Heart left ventricle (tissue), 16 donors: Measurements from ENCODE around the gene OXGR1. TPM values are rescaled to one million over a fixed set of nuclear protein-coding genes. Genes with fewer than 3 reads are reported as not detected.

ENCODE experiments used
- ATAC-seq, 4 donors: fragments of 200-7000 bp; cut with Tn5 transposase; one replicate each; pipeline ENCODE4 v1.9.1; 2020 to 2022; ENCODE audit warnings: moderate library complexity in 4 of 4, mild to moderate bottlenecking in 3 of 4, moderate number of reproducible peaks in 1 of 4
- DNase-seq, 5 donors: peaks; one replicate each; pipeline ENCODE4 v3.0.0-alpha.2; 2020
- H3K27ac ChIP-seq, 12 donors: fragments of 200-600 bp; sonication (generic) in 4 of 12; one replicate each; pipeline versions ENCODE4 v1.5.0 to v1.8.0; 2016 to 2022; ENCODE audit warnings: mild to moderate bottlenecking in 2 of 12
- H3K27me3 ChIP-seq, 9 donors: fragments of 200-600 bp; sonication (generic) in 2 of 9; one replicate each; pipeline versions ENCODE4 v1.5.1 to v1.8.0; 2016 to 2022; ENCODE audit warnings: mild to moderate bottlenecking in 3 of 9
- H3K36me3 ChIP-seq, 9 donors: fragments of 200-600 bp; sonication (generic) in 2 of 9; one replicate each; pipeline versions ENCODE4 v1.5.0 to v1.8.0; 2018 to 2022; ENCODE audit warnings: mild to moderate bottlenecking in 2 of 9
- H3K4me1 ChIP-seq, 12 donors: fragments of 200-600 bp; sonication (generic) in 4 of 12; one replicate each; pipeline versions ENCODE4 v1.5.0 to v1.8.0; 2016 to 2022; ENCODE audit warnings: mild to moderate bottlenecking in 3 of 12
- H3K4me3 ChIP-seq, 12 donors: fragments of 200-600 bp; sonication (generic) in 4 of 12; one replicate each; pipeline versions ENCODE4 v1.5.0 to v1.8.0; 2017 to 2022; ENCODE audit warnings: mild to moderate bottlenecking in 9 of 12, moderate library complexity in 4 of 12
- H3K9me3 ChIP-seq, 12 donors: fragments of 200-600 bp; sonication (generic) in 4 of 12; one replicate each; pipeline versions ENCODE4 v1.5.0 to v1.8.0; 2016 to 2022; ENCODE audit warnings: mild to moderate bottlenecking in 1 of 12
- CTCF ChIP-seq, 12 donors: fragments of 200-600 bp; sonication (generic) in 4 of 12; IDR thresholded peaks; one replicate each; pipeline versions ENCODE4 v1.5.0 to v1.8.0; 2018 to 2022; ENCODE audit warnings: antibody characterized with exemption in 12 of 12, mild to moderate bottlenecking in 5 of 12
- POLR2A ChIP-seq, 2 donors: fragments of 450-650 bp; IDR thresholded peaks; one replicate each; pipeline ENCODE4 v1.6.1; 2017; ENCODE audit warnings: antibody characterized with exemption in 2 of 2, mild to moderate bottlenecking in 2 of 2, moderate library complexity in 2 of 2
- WGBS, 4 donors: extraction: QIAGEN DNeasy Blood & Tissue Kit in 2 of 4; methylation state at CpG; one replicate each; pipeline versions ENCODE4 v1.1.5 to v1.1.7; 2013 to 2018; 5-methylcytosine and 5-hydroxymethylcytosine counted together
- intact Hi-C, 10 donors: fragments of 100-400 bp; cut with DNase I; formaldehyde crosslinking; loops; one replicate each; pipeline versions ENCODE4 v1.11.1 to v1.14.2; 2022
- polyA plus RNA-seq, 2 donors: library from polyadenylated mRNA; stranded (reverse); fragments of 200-250 nt; gene quantifications; one replicate each; pipeline ENCODE4 v1.2.3, GENCODE V29; 2013
- total RNA-seq, 9 donors: library from RNA; depleted of rRNA in 2 of 9; stranded (reverse); fragments of >200 nt in 2 of 9; fragmentation: NEBNext Ultra II Directional in 3 of 9; extraction: Animal tissue kit (Norgen Biotek cat#: 25700) in 3 of 9; gene quantifications; one replicate each; pipeline versions ENCODE4 v1.1.0 to v1.2.4, GENCODE V29; 2016 to 2023
- donor health status: ischemic (EF 13 %, LVEDD 7.1; RV severe dilation, severe dysfunction).
- donor health status: healthy with polysubstance abuse.
- donor health status: DM: no; HTN: yes; CAD: no.
- donor health status: DM: no; HTN: no; CAD: no.
- donor health status: ischemic (EF 25% LVEDD 6.9; RV normal size, moderate dysfunction).
- donor health status: ischemic (EF 25% LVEDD 5.7; RV mildly dilated, moderate dysfunction).
- donor health status: healthy.
- donor health status: DM: yes; HTN: yes; CAD: no.
- donor health status: ischemic (EF 35%, LVEDD 5.7; RV mildly dilated, moderate dysfunction).
- donor health status: nonischemic (EF 11% LVEDD 7.7; RV severe dilation, severe dysfunction).
- donor health status: DM: yes; HTN: yes; CAD: no.
- donor health status: PGD.
- donor health status: ischemic (EF 29% LVEDD 5.4; RV normal size, mild dysfunction).
- donor health status: nonischemic (EF 23%, LVEDD 6.1; RV moderate dilation, normal function).

The OXGR1 gene
- total and polyA plus RNA-seq, 11 donors: 0.04 to 0.99 (median 0.16) TPM; not detected in 8

DNA sequence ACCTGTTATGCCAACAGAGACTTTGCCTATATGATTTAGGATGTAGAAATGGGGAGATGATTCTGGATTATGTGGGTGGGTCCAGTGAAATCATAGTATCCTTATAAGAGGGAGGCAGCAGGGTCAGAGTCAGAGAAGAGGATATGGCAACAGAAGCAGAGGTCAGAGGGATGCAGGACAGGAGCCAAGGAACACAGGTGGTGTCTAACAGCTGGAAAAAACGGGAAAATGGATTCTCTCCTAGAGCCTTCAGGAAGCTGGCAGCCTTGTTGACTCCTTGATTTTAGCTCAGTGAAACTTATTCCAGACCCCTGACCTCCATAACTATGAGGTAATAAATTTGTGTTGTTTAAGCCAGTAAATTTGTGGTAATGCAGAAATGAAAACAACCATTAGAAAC is 28.8 kb upstream of the OXGR1 start:
- no peak for TF ChIP-seq CTCF (IDR thresholded peaks at IDR 0.05)
- TF ChIP-seq POLR2A (IDR thresholded peaks at IDR 0.05): no peak
- intact Hi-C loops: loop anchor here in 4 of 10 donors (5.0 to 10.0 kb wide), 4 partner anchors 332 to 782 kb away; no protein-coding TSS in a partner anchor
- WGBS, 4 donors: 44 to 65% (median 49%) methylated on average over 1 of the region's 1 CpG

GRCh38 chr13:97021241-97021640 is 27.0 kb upstream of the OXGR1 start:
- WGBS, 4 donors: 82 to 89% (median 86%) methylated on average over 4 of the region's 4 CpGs
- intact Hi-C loops: loop anchor here in 4 of 10 donors (5.0 to 10.0 kb wide), 4 partner anchors 334 to 784 kb away; no protein-coding TSS in a partner anchor

More for the DNA sequence above, 28.8 kb upstream of the OXGR1 start:
- Histone ChIP-seq H3K36me3 (no peaks in the 10 kb centered on the region), H3K27ac (no peak overlapping the region), H3K27me3 (peaks cover 0 to 13% (median 0%) of the 10 kb centered on the region in 9 donors), H3K4me1 (peaks cover 0 to 14% (median 3%) of the 10 kb centered on the region in 12 donors), H3K4me3 (no peak overlapping the region), H3K9me3 (peaks cover 0 to 3% (median 0%) of the 10 kb centered on the region in 12 donors)
- ATAC-seq (peak in 1 of 4 donors; percentile 45), DNase-seq (no peak)

GRCh38 chr13:97020689-97021240 is 26.5 kb upstream of the OXGR1 start:
- peaks cover 0 to 13% (median 0%) of the 10 kb centered on the region in 9 donors for H3K27me3 ChIP-seq
- no peak overlapping the region for H3K4me3 ChIP-seq
- H3K4me1 ChIP-seq: peaks cover 0 to 5% (median 0%) of the 10 kb centered on the region in 12 donors
- no peak for ATAC-seq
- peaks cover 0 to 3% (median 0%) of the 10 kb centered on the region in 12 donors for H3K9me3 ChIP-seq
- whole genome bisulfite sequencing, 4 donors: 83 to 93% (median 91%) methylated on average over 3 of the region's 3 CpGs
- intact Hi-C loops: loop anchor here in 4 of 10 donors (5.0 to 10.0 kb wide), 4 partner anchors 334 to 784 kb away; no protein-coding TSS in a partner anchor
- no peaks in the 10 kb centered on the region for H3K36me3 ChIP-seq
- H3K27ac ChIP-seq: no peak overlapping the region
- no peak for DNase-seq
- TF ChIP-seq POLR2A (IDR thresholded peaks at IDR 0.05) (no peak), CTCF (IDR thresholded peaks at IDR 0.05) (no peak)

More at GRCh38 chr13:97021241-97021640, 27.0 kb upstream of the OXGR1 start:
- no peak overlapping the region for H3K4me3 ChIP-seq
- peaks cover 0 to 3% (median 0%) of the 10 kb centered on the region in 12 donors for H3K9me3 ChIP-seq
- ATAC-seq: no peak
- TF ChIP-seq POLR2A (IDR thresholded peaks at IDR 0.05) (no peak), CTCF (IDR thresholded peaks at IDR 0.05) (no peak)
- H3K36me3 ChIP-seq: no peaks in the 10 kb centered on the region
- DNase-seq: no peak
- peaks cover 0 to 5% (median under 1%) of the 10 kb centered on the region in 12 donors for H3K4me1 ChIP-seq
- H3K27me3 ChIP-seq: peaks cover 0 to 13% (median 0%) of the 10 kb centered on the region in 9 donors
- no peak overlapping the region for H3K27ac ChIP-seq

DNA sequence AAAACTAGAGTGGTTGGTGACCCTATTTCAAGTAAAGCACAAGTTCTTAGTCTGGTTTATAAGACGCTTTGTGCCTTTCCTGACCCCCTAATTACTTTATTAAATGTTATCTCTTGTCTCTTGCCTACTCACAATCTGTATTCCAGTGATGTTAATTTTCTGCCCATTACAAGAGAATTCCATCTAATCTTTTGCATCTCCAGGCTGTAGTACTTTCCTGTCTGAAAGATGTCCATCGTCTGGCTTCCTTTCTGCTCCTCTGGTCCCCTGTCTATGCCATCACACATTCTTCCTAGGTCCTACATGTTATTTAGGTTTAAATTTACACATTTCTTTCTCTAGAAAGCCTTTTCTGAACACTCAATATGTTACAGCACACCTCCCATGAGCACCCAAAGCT is 25.9 kb upstream of the OXGR1 start:
- peaks cover 0 to 5% (median 0%) of the 10 kb centered on the region in 12 donors for H3K4me1 ChIP-seq
- H3K27me3 ChIP-seq: peaks cover 0 to 13% (median 0%) of the 10 kb centered on the region in 9 donors
- no peaks in the 10 kb centered on the region for H3K36me3 ChIP-seq
- no peak overlapping the region for H3K27ac ChIP-seq
- intact Hi-C loops: loop anchor here in 4 of 10 donors (5.0 to 10.0 kb wide), 4 partner anchors 335 to 785 kb away; no protein-coding TSS in a partner anchor
- ATAC-seq (no peak), DNase-seq (no peak)
- no peak overlapping the region for H3K4me3 ChIP-seq
- 73 to 79% (median 77%) methylated on average over 2 of the region's 2 CpGs for WGBS, 4 donors
- TF ChIP-seq POLR2A (IDR thresholded peaks at IDR 0.05): no peak
- no peak for TF ChIP-seq CTCF (IDR thresholded peaks at IDR 0.05)
- peaks cover 0 to 2% (median 0%) of the 10 kb centered on the region in 12 donors for H3K9me3 ChIP-seq
